Panc1 (cell line): Measurements from ENCODE around the gene ATP2A3. TPM values are rescaled to one million over a fixed set of nuclear protein-coding genes. Genes with fewer than 3 reads are reported as not detected.

Source experiments
- ATAC-seq: fragments of 200-7000 bp; cut with Tn5 transposase; 2 replicates; pipeline ENCODE4 v1.9.1; 2020; ENCODE audit warnings: mild to moderate bottlenecking, moderate library complexity
- BruUV-seq: library from RNA; stranded (reverse); fragments of 400-500 nt; replicated peaks from 2 replicates; lab custom pipeline; 2021; lab: Mats Ljungman, UMichigan
- CTCF ChIA-PET: fragments of 300-600 bp; sonication (Branson Sonifier 250); formaldehyde crosslinking; loops from one replicate; lab custom pipeline; 2022; ENCODE audit warnings: antibody characterized with exemption; lab: Charles Lee
- POLR2A ChIA-PET: fragments of 300-600 bp; sonication (Branson Sonifier 250); formaldehyde crosslinking; loops from one replicate; lab custom pipeline; 2022; ENCODE audit warnings: antibody characterized with exemption; lab: Charles Lee
- DNase-seq: peaks from one replicate; pipeline ENCODE4 v3.0.0-alpha.2; 2010; ENCODE audit warnings: low read depth, low spot score
- H3K27ac ChIP-seq: 2 replicates; pipeline ENCODE4 v1.5.1; 2011; ENCODE audit warnings: mild to moderate bottlenecking, low read length, inconsistent platforms
- H3K27me3 ChIP-seq: fragments of 200-500 bp; sonication (Bioruptor generic); 2 replicates; pipeline ENCODE4 v1.6.0; 2014; ENCODE audit warnings: low read length, inconsistent platforms; ENCODE audit not compliant: control insufficient read depth, insufficient read depth
- H3K36me3 ChIP-seq: fragments of 200-500 bp; sonication (Bioruptor generic); 2 replicates; pipeline ENCODE4 v1.5.1; 2014; ENCODE audit warnings: inconsistent platforms, mild to moderate bottlenecking, low read length, moderate library complexity; ENCODE audit not compliant: control insufficient read depth, insufficient read depth
- H3K4me1 ChIP-seq: 2 replicates; pipeline ENCODE4 v1.5.1; 2011; ENCODE audit warnings: inconsistent platforms, mild to moderate bottlenecking, low read length, moderate library complexity; ENCODE audit not compliant: control insufficient read depth, insufficient read depth
- H3K4me3 ChIP-seq, 2 experiments: 2 replicates each; pipeline ENCODE4 v1.5.1; 2011 to 2012; ENCODE audit warnings: low read depth in 2 of 2, low read length in 2 of 2, mild to moderate bottlenecking in 2 of 2, inconsistent platforms in 1 of 2, moderate library complexity in 1 of 2
- H3K9me3 ChIP-seq: fragments of 200-500 bp; sonication (Bioruptor generic); 2 replicates; pipeline ENCODE4 v1.5.1; 2014; ENCODE audit warnings: low read depth, mild to moderate bottlenecking, inconsistent platforms, low read length, moderate library complexity; ENCODE audit not compliant: control insufficient read depth, insufficient read depth
- CTCF ChIP-seq: fragments of 450-650 bp; IDR thresholded peaks from 2 replicates; pipeline ENCODE4 v1.5.1; 2017; ENCODE audit warnings: mild to moderate bottlenecking
- POLR2AphosphoS5 ChIP-seq: IDR thresholded peaks from 2 replicates; pipeline ENCODE4 v1.6.1; 2012; ENCODE audit warnings: mild to moderate bottlenecking, low read depth, low read length, moderate library complexity
- REST ChIP-seq, 2 experiments: IDR thresholded peaks; 2 replicates each; pipeline ENCODE4 v1.6.1; 2011 to 2012; ENCODE audit warnings: low read depth in 2 of 2, control low read depth in 1 of 2, low read length in 1 of 2, mild to moderate bottlenecking in 1 of 2, moderate library complexity in 1 of 2; ENCODE audit not compliant: insufficient read depth in 1 of 2
- SIN3A ChIP-seq: IDR thresholded peaks from 2 replicates; pipeline ENCODE4 v1.6.1; 2012; ENCODE audit warnings: low read depth, mild to moderate bottlenecking, low read length, moderate library complexity, borderline replicate concordance; ENCODE audit not compliant: insufficient read depth
- TCF7L2 ChIP-seq: IDR thresholded peaks from 2 replicates; pipeline ENCODE4 v1.6.1; 2011; ENCODE audit warnings: mild to moderate bottlenecking, low read depth, low read length, inconsistent platforms
- in situ Hi-C: cut with HindIII; loops from 2 replicates; pipeline ENCODE4 v1.10.0; 2016; ENCODE audit warnings: low sequenced_read_pairs, low pct_unique_long_range_greater_than_20kb
- intact Hi-C: fragments of 100-400 bp; cut with micrococcal nuclease; formaldehyde crosslinking; loops from one replicate; pipeline ENCODE4 v1.10.0; 2022; ENCODE audit not compliant: unreplicated experiment
- total RNA-seq: library from RNA; stranded (reverse); gene quantifications from one replicate; pipeline ENCODE4 v1.2.1, GENCODE V29; 2021; ENCODE audit not compliant: unreplicated experiment

ATP2A3 gene
- total RNA-seq, 1 experiment from 2014 or later: 29.7 TPM

- BruUV-seq: no TSS peak
- POLR2A ChIA-PET: no interaction called here
- DNase-seq (no peak), ATAC-seq (no peak)
- Histone ChIP-seq H3K27me3 (no peaks in the 10 kb centered on the region), H3K27ac (no peak overlapping the region), H3K36me3 (no peaks in the 10 kb centered on the region), H3K9me3 (no peaks in the 10 kb centered on the region), H3K4me3 (no peak overlapping the region), H3K4me1 (peaks cover 38% of the 10 kb centered on the region)
- CTCF ChIA-PET: no interaction called here
- TF ChIP-seq REST (IDR thresholded peaks at IDR 0.05; ENCODE audit: insufficient read depth in 1 of 2, low read depth in 2 of 2, low read length in 1 of 2): no peak
- no peak for TF ChIP-seq TCF7L2
- no peak for TF ChIP-seq POLR2AphosphoS5
- TF ChIP-seq SIN3A: no peak
- TF ChIP-seq CTCF: no peak
- in situ Hi-C loops (no loop called here), intact Hi-C loops (no loop called here)
Observed at GRCh38 chr17:3885271-3885670, 79.0 kb downstream of the ATP2A3 start.

- H3K4me3 ChIP-seq: no peak overlapping the region
- peaks cover 27% of the 10 kb centered on the region for H3K4me1 ChIP-seq
- no peaks in the 10 kb centered on the region for H3K9me3 ChIP-seq
- in situ Hi-C loops (no loop called here), intact Hi-C loops (no loop called here)
- ChIA-PET POLR2A (no interaction called here), CTCF (no interaction called here)
- no peak overlapping the region for H3K27ac ChIP-seq
- no peak for DNase-seq
- no TSS peak for BruUV-seq
- H3K27me3 ChIP-seq: no peaks in the 10 kb centered on the region
- no peak for ATAC-seq
- TF ChIP-seq TCF7L2: no peak
- TF ChIP-seq SIN3A: no peak
- TF ChIP-seq REST (IDR thresholded peaks at IDR 0.05; ENCODE audit: insufficient read depth in 1 of 2, low read depth in 2 of 2, low read length in 1 of 2): no peak
- TF ChIP-seq POLR2AphosphoS5: no peak
- TF ChIP-seq CTCF: no peak
- H3K36me3 ChIP-seq: no peaks in the 10 kb centered on the region
Observed at GRCh38 chr17:3884188-3884587, 80.0 kb downstream of the ATP2A3 start.
